ENCODE results near the gene RILP.

The RILP gene

DNA sequence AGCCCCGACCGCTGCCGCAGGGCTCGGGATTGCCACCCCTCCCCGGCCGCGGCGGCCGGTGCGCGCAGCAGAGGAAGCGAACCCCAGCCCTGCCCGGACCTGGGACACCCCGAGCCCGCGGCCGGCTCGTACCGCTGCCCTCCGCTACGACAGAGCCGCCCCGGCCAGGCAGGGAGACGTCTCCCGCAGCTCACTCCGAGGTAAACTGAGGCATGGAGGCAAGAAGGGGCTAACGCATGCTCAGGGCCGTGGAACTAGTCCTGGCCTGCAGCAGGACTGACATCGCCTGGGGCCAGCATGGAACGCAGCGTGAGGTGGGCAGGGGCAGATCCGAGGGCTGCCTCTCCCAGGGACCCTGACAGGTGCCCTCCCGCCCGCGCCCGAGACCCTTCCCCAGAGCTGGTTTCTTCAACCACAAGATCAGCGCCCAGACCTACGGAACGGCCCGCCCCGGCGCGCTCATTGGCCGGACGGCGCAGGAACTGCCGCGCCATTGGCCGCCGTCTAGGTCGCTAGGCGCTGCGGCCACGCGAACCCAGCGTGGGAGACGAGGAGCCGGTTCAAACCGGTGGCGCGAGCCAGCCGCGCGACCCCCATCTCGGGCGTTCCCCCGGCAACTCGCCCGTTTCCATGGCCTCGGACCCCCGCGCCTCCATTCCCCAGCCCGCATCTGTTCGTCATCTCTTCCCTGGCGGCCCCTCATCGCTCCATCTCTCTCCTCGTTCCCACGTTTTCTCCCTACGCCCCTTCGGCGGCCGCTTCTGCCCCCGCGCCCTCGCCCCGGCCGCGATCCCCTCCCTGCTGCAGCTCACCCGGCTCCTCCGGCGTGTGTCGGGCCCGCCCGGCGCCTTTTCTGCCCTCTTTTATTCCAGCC lies 21.4 kb downstream of the RILP start, which contains the start of gene SLC43A2:
Gene SLC43A2, minus strand, starts transcription at position 853 of the 874 bp plus-strand sequence. CDS start 960 bp downstream, outside the sequence.
- DNase-seq = peak; percentile 77

DNA sequence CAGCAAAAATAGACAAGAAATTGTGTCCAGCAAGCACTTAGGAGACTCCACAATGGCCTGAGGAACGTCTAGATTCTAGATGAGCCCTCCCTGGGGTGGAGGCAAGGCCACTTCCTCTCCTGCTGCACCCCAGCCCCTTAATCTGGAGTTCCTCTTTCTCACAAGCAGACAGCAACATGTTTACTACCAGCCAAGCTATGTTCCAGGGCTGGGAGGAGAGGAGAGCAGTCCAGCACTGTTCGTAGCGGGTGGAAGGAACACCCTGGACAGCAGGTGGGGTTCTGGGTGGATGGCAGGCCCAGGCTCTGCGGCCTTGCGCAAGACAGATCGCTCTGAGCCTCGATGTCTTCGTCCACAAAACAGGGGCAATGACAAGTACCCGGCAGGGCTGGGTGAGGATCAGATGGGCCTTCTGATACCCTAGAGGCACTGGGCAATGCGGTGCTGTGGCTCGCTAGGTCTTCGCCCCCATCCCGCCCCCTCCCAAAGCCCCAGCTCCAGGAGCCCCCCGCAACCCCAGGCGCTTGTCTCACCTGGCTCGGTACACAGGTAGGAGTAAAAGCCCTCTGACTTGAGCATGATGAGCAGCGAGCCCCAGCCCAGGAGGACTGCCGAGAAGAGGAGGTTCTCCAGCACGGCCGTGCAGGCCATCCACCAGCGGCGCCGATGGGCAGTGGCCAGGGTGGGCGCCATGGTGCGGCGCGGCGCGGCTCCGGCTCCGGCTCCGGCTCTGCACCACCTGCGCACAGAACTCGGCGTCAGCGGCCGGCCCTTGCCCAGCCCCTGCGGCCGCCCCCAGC lies 22.3 kb downstream of the RILP start:
- no peak for DNase-seq

DNA sequence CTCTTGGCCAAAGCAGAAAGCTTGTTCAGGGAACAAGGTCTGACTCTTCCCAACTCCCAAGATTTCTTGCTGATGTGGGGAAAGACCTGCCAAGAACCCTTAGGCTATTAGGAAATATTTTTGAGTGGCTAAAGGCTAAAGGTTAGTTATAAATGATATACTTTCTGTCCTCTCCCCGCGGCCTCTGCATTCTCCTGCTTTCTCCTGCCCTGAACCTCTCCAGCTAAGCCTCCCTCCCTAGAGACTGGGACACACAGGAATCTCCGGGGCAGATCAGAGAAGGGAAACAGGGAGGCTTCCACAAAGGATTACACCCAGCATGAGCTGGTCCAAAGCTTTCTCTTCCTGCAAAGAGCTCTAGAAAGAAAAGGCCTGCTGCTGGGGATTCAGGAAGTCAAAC lies 23.3 kb downstream of the RILP start:
- no peak for DNase-seq

DNA sequence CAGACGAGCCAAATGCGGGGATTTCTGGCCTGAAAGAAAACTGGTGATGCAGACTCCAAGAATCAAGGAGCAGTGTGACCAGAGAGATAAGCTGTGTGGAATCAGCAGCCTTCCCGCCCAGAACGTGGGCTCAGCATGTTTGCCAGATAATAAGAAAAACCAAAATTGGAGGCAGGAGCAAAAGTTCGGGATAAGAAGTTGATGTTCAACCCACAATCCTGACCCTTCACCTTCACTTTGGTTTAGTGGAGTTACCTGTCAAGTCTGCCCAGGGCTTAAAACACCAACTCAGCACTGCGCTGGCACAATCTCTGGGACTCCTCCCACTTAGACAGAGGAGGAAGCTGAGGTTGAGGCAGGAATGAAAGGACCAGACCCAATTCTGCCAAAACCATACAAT lies 24.1 kb downstream of the RILP start:
- no peak for DNase-seq

DNA sequence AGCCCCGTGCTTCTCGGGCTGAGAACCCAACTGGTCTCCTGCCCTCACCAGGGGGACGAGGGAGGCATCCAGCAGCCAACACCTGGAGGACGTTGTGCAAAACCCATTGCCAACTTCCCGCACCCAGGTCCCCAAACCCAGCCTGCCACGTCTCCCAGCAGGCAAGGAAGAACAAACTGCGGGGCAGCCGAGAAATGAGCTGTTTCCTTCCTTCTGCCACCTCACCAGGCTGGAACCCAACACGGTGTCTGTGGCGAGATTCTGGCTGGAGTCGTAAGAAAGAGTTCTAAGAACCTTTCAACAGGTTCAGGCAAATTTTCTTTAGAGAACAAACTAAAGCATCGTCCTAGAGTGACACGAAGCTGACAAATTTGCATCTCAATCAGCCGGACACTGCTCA lies 24.6 kb downstream of the RILP start:
- DNase-seq = no peak

DNA sequence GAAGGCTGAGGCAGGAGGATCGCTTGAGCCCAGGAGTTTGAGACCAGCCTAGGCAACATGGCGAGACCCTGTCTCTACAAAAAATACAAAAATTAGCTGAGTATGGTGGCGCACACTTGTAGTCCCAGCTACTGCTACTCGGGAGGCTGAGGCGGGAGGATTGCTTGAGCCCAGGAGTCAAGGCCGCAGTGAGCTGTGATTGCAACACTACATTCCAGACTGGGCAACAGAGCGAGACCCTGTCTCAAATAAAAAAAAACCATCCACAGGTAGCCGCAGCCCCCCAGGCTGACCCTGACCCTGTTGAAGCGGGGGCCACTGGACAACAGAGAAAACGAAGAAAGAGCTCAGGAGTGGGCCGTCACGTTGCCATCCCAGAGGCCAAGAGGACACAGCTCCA lies 25.0 kb downstream of the RILP start:
- no peak for DNase-seq

DNA sequence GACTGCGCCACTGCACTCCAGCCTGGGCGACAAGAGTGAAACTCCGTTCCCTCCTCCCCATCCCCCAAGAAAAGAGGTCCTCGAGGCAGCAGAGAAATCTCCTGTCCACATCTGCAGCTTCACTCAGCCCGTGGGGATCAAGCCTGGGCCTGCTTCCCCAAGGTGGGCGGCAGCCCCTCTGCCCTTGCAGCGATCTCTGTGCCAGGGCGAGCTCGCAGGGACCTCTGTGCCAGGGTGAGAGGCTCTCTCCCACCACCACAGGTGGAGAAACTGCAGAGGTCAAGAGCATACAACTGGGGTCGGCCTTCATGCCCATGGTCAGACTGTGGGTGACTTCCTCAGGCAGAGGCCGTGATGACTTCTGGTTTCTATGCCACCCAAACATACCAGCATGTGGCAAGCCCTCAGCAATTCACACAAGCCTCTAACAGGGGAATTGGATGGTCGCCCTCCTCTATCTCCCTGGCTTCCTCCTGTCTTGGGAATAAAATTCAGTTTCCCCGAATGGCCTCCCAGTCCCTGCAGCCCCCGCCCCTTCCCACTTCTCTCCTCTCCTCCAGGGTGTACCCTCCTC lies 26.5 kb downstream of the RILP start:
- no peak for DNase-seq

DNA sequence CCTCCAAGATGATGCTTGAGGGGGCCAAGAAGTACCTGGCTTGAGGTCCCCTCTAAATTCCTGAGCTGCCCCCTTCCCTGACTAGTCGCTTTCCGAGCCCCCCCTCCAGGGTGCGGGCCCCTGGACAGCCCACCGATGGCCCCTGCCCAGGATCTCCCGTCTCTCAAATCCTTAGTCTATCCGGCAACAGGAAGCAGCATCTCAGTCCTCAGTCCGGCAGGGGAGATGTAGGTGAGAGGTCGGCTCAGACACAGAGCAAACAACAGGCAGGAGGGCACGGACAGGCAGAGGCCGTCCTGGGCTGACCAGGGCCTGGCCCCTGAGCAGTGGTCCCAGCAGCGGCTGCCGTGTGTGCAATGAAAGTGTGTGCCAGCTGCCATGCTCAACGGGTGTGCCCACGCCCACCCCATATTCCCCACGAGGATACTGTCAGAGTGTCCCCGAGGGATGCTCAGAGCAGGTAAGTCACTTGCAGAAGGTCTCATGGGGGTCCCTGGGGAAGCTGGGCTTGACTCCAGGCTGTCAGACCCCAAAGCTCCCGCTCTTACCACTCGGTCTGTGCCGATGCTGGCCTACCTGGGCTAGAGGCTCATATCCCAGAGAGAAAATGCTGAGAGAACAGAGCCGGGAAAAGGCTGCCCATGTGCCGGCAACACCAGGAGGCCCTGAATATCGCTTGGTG lies 28.3 kb downstream of the RILP start:
- DNase-seq = no peak

DNA sequence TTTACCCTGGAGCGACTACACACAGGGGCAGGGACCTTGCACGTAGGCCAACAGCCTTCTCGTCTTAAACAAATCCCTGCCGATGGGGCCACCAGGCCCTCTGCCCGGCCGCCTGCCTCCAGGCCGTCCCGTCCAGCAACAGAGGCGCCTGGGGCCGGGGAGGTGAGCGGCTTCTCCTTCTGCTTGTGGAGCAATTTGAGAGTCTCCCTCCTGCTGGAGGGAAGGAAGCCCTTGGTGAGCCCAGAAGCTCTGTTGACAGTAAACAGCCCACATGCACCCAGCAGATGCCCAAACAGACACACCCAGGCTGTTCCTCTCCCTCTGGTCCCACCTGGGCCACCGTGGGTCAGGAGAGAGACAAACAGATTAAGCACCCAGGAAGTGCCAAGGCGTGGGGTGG lies 29.2 kb downstream of the RILP start:
- DNase-seq = no peak

DNA sequence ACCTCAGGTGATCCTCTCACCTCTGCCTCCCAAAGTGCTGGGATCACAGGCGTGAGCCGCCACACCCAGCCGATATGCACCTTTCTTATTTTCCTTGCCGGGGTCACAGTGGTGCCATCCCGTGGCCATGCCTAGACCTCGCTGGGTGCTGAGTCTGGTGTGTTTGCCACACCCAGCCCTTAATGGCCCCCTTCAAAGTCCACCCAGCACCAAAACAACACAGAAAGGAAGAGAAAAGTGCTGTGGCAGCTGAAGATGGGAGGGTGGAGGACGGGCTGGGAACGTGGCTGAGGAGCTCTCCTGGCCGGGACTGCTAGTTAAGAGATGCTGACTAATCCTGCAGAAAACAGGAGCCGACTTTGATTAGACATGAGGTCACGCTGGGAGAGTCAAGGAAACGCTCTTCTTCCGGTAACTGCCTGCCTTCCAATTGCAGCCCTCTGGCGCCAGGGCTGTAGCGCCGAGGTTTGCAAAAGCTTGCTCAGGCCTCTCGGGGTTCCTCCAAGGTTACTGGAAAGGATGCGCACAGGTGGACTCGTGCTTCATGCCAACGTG lies 32.0 kb downstream of the RILP start:
- DNase-seq = no peak

DNA sequence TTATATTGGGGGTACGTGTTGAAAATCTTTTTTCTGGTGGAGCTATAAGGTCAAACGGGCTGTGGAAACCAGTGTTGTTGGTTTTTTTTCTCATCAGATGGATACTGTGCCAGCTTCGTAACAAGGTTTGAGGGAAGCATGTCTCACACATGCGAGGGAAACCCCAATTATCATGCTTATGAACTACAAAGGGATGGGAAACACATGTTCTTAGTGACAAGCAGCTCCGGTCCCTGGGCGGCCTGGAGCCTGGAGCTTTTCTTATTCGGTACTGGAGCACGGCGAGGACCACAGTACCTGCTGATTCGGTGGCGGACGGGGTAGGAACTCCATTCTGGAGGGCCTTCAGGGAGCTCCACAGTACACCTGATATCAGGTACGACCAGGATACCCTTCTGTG lies 33.6 kb downstream of the RILP start:
- DNase-seq = no peak

DNA sequence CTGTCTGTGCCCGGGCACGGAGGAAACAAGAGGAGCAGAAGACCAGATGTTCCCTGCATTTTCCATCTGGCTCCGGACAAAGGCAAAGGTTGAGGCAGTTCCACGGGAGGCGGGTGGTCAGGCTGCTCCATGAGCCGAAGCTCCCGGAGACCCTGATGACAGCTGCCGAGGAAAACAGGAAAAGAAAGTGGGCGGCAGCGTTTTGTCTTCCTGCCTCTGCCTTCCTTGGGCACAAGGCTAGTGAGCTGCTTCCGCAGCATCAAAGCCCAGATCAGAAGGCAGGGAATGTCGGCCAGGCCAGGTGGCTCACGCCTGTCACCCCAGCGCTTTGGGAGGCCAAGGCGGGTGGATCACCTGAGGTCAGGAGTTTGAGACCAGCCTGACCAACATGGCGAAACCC lies 37.3 kb downstream of the RILP start:
- DNase-seq = no peak

DNA sequence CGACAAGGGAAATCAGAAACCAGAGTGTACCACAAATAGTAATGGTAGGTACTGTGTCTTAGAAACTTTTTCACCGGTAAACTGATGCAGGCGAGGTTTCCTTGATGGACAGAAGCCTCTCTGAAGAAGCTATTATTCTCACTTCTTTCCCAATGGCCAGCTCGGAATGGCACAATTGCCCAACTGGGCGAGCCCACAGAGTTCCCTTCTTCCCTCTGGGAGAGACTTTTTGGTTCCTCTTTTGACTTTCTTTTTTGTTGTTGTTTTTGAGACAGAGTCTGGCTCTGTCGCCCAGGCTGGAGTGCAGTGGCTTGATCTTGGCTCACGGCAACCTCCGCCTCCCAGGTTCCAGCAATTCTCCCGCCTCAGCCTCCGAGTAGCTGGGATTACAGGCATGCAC lies 38.0 kb downstream of the RILP start:
- DNase-seq = no peak

DNA sequence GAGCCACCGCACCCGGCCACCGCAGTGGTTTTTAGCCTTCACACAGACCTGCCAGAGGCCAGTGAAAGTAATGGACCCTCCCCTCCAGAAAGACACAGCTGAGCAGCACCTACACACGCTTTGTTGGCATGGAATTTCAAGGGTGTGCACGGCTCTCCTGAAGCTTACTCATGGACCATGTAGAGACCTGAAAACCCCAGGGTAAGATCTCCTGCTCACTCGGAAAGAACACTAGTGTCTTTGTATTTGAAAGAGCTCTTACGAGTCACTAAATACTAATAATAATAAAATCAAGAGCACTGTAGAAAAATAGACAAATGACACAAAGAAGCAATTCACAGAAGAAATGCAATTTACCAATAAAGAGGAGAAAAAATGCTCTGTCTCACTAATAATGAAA lies 41.0 kb downstream of the RILP start:
- DNase-seq = no peak

DNA sequence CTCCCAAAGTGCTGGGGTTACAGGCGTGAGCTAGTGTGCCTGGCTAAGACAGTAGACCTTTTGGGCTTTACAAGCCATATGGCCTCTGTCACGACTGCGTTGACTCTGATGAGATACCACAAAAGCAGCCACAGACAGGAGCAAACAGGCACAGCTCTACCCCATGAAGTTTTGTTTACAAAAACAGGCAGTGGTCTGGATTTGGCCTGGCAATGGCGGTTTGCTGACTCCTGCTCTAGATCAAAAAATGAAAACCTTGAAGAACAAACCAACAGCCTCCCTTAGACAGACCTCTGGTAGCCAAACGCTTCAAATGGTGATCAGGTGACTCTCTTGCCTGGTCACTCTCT lies 41.7 kb downstream of the RILP start:
- DNase-seq = no peak

DNA sequence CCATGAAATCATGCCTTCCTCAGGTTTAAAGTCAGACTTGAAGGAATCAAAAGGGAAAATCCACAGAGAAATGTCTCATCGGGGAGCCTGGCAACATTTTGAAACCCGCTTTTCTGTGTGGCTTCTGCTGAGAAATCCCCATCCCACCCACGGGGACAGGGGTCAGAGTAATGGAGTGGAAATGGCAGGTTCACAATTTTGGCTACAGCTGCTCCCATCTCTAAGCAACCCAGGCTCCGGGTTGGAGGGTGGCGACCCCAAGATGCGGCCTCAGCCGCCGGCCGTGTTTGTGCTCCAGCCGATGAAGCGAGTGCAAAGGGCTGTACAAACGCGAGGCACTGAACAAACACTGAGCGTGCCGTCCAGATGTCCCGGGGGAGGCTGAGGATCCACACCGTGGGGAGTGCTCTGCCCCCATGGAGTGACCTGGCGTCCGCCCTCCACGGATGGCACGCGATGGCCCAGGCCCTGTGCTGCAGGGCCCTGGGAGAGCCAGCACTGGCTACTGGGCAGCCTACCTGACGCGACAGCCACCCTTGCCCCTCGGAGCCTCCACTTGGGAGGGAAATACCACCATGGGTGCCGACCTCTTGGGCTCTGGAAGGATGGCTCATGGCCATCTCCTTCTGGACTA lies 43.2 kb downstream of the RILP start:
- DNase-seq = no peak

DNA sequence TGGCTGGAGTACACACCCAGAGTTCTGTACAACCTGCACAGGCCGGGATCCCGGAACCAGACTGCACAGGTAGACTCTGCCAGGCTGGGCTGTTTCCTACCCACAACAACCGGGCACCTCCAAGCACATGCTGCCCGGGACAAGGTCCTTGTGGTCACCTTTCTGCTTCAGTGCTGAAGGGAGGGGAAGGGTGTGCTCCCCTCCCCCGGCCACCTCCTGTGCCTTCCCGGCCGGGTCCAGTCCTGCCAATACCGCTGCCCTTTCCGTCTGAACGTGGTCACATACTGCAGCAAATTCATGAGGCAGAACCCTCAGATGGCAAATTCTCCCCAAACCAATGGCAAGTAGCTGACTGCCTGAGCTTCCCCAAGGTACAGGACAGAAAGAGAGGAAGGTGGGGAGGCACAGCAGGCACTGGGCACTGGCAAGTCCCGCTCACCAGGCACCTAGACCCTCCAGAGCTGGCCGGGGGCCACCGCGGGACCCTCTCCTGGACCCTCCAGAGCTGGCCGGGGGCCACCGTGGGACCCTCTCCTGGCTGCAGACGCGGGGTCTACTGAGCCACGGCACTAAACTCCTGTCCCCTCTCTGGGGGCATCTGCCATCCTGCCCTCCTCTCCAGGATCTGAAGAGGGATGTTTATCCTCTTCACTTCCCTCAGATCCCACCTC lies 43.9 kb downstream of the RILP start:
- no peak for DNase-seq

DNA sequence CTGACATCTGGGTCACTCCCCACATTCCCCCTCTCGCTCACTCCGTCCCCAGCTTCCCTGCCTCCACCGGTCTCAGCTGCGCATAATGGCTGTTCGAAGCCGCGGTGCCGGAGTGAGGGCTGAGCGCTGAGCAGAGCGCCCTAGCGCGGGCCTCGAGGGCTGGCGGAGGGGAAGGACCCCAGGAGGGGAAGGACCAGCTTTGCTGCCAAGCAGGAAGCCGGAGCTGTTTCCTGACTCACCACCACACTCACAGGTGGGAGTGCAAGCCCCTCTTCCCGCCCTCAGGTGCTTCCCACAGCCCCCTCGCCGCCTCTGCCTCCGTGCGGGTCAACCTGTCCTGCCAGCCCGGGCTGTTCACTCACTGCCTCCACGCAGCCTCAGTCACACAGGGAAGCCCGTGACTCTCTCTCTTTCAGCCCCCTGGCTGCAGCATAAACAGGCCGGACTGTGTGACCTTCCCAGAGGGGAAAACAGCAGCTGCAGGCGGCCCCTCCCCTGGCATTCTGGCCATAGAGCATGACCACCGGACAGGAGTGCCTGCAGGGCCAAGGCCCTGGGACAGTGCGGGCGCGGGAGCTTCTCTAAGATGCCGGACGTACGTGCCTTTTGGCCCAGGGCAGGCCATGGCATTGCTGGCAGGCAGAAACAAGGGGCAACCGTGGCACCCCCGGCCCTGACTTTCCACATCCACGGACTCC lies 44.7 kb downstream of the RILP start:
- DNase-seq = no peak

DNA sequence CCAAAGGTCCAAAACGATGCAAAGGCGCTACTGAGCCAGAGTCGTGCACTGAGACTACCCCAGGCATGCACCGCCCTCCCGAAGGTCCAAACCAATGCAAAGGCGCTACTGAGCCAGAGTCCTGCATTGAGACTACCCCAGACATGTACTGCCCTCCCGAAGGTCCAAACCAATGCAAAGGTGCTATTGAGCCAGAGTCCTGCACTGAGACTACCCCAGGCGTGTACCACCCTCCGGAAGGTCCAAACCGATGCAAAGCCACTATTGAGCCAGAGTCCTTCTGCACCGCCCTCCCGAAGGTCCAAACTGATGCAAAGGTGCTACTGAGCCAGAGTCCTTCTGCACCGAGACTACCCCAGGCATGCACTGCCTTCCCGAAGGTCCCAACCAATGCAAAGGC lies 48.1 kb downstream of the RILP start:
- DNase-seq = no peak

DNA sequence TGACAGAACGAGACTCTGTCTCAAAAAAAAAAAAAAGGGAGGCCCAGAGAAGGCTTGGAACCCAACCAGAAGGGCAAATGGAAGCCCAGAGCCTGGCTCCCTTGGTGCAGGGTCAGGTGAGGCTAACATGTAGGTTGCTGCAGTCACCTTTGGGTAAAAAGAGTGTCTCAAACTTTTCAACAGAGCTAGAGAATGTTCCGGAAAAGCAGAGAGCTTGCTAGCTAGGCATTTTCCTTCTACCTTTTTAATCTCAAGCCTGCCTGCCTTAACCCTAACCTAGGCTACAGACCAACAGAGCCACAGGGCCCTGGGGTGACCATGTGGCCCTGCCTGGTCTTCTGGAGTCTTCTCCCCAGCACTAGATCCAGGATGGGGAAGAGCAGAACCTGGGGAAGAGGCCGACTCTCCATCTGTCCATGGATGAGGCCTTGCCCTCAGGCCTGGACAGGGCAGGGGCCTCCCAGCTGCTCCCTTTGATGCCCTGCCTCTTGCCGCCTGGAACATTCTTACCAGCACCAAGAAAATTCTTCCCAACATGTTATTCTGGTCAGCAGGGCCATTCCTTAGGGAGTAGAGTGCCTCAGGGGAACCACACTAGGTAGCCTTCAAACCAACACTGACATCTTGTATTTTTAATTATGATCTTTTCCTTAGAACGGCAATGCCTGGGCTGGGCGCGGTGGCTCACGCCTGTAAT lies 51.1 kb downstream of the RILP start:
- no peak for DNase-seq
